Prostate gland (tissue), 2 donors: ENCODE data around the gene STARD5.

ENCODE experiments used
- CTCF ChIP-seq, 4 experiments: fragments of 200-600 bp in 2 of 4; fragments of 450-650 bp in 2 of 4; sonication (generic) in 2 of 4; IDR thresholded peaks; 1 replicate in 3 of 4; 2 replicates in 1 of 4; pipeline ENCODE4 v1.5.1; 2016 to 2019; ENCODE audit warnings: antibody characterized with exemption in 4 of 4, mild to moderate bottlenecking in 2 of 4, moderate library complexity in 2 of 4
- POLR2A ChIP-seq: fragments of 450-650 bp; IDR thresholded peaks from one replicate; pipeline ENCODE4 v1.6.1; 2016; ENCODE audit warnings: antibody characterized with exemption, mild to moderate bottlenecking
- POLR2AphosphoS5 ChIP-seq: sonication (generic); formaldehyde crosslinking; IDR thresholded peaks from one replicate; pipeline ENCODE4 v1.6.1; 2017; ENCODE audit warnings: antibody characterized with exemption

DNA sequence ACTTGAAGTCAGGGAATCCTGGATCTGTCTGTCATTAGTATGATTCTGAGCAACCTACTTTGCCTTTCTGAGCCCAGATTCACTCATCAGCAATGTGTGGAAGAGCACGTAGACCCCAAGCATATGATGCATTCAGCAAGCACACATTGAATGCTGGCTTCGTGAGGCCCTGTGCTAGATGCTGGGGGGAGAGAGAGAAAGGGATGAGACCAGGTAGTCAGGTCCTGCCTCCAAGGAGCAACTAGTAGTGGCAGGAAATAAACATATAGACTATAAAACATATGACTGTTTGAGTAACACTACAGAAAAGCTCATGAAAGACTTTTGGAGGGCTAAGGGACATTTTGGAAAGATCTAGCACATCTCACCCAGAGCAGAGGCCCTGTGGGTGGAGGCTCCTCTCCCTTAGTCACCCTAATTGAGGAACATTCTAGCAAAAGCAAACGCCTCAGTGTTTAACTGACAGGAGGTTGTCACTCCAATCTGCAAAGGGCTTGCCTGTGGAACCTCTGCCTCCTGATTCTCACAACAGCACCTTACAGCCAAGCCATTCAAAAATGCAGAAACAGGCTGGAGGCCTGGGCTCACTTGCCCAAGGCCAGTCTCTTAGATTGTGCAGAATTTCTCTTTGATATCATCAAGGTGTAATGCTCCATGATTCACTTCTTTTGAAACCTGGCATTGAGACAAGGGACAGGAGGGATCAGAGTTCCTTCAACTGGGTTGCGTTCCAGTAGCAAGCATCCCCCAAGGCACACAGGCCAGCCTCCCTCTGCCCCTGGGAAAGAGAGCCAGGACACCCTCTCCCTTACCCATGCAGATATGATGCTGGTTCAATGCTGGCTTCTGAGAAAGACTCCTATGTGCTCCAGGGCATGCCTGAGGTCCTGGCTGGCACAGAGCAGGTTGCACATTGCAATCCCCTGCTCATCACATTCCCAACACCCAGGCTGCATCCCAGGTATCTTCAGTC, 26.1 kb downstream of the STARD5 start:
- TF ChIP-seq CTCF (IDR thresholded peaks at IDR 0.05) (no peak), POLR2A (no peak), POLR2AphosphoS5 (no peak)
